ENCODE data around the gene NPAS3.

NPAS3 gene

DNA sequence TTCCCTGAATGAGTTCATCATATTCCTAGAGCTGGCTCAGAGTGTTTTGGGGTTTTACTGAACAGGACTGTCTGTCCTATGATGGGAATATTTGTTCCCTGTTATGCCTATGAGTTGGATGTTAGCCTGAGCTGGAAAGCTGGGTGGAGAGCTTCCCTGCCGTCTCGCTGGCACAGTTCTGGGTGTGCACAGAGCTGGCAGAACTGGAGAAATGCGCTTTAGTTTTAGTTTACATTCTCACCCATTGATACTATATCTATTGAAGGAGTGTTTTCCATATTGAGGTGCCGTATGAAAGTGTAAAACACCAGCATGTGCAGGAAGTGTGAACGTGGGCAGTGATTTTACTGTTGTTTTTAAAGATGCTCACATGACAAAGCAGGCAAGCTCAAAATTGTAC, 549.9 kb downstream of the NPAS3 start:
- DNase-seq: no peak

DNA sequence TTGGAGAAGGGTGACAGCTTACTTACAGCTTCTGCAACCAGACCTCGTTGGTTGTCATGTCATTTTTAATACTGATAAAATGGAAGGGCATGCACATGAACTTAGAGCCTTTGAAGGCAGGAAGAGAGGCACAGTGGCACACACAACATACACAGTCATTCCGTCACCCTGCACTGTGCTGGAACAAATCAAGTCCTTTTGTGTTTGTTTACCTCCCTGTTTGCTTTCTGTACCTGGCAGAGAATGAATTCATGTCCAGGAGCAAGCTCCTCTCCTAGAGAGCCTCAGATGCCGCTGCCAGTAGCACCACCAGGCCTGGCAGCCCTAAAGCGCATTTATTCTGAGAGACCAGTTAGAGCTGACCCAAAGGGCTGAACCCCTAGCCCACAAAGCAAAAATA, 551.9 kb downstream of the NPAS3 start:
- DNase-seq: no peak

DNA sequence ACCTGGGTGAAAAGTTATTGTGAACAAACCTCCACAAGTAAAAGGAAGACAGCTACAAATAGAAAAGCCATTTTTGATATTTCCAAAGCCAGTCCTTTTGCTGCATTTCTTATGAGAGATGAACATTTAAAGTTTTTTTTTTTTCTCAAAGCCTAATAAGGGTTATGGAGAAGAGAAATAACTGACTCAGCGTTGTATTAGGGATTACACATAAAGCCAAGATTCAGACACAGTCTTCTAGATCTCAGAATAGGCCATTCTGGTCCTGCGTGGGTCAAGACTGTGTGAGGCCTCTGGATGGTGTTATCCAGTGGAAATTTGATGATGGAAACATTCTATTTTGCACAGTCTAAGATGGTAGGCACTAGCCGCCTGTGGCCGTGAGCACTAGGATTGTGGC, 552.4 kb downstream of the NPAS3 start:
- no peak for DNase-seq

DNA sequence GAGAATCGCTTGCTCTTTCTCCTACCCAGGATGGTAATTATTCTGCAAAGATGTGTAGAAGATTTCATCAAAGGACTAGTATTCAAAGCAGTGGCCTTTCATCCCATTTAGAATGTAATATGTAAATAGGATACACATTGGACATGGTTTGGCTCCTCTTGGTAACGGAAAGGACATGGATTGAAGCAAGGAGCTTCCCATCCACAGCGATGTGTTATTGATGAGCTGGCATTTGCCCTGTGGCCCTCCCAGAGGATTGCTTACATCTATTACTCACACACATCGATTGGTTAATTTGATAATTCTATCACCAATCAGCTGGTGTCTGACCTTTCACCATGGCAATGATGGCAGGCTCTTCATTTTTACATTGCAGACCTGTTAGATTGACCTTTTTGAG, 553.8 kb downstream of the NPAS3 start:
- DNase-seq: no peak

DNA sequence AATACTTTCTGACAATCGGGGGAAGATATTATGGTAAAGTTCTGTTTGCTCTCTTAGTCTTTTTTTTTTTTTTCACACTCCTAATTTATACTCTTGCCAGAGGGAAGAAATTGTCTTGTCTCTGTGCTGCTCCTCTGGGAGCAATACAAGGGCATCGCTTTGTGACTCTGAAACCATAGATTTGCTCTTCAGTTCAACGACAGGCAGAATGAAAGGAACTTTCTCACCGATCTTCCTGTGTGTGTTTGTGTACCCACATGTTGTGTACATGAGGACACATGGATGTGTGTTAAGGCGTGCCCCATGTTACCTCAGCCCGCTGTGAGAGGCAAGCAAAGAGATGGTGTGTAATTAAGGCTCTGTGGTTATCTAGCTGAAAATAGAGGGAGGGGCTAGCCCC, 554.6 kb downstream of the NPAS3 start:
- DNase-seq: no peak

DNA sequence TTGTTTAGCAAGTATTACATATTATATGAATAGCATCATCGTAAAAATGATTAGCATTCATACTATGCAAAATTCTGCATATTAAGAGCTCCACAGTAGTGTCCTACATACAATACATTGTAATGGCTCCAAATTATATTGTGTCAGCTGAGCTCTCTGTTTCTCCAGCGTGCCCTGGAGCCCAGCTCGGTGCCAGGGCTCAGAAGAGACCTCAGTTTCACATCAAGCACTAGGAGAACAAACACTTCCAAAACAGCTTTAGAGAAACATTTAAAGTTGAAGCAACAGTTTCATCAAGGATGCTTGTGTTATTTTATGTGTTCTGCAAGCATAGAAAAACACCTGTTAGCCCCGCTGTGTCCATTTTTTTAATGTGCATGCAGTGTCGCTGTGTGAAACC, 555.3 kb downstream of the NPAS3 start:
- no peak for DNase-seq

DNA sequence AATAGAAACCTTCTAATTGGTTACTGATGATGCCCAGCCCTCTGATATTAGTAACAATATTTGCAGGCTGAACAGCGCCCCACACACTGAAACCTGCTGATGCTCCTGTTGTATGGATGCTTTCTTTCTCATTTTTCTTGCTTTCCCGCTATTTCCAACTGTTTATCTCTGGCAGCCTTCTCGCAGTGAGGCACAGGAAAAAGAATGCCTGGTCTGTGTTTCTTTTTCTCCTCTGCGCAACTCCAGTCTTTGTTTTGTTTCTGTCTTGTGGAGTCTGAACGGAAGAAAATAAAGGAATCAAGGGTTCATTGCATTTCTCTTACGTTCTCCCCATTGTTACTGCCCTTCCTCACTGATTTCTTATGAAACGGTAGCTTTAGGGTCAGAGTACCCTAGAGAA, 561.0 kb downstream of the NPAS3 start:
- DNase-seq: no peak

DNA sequence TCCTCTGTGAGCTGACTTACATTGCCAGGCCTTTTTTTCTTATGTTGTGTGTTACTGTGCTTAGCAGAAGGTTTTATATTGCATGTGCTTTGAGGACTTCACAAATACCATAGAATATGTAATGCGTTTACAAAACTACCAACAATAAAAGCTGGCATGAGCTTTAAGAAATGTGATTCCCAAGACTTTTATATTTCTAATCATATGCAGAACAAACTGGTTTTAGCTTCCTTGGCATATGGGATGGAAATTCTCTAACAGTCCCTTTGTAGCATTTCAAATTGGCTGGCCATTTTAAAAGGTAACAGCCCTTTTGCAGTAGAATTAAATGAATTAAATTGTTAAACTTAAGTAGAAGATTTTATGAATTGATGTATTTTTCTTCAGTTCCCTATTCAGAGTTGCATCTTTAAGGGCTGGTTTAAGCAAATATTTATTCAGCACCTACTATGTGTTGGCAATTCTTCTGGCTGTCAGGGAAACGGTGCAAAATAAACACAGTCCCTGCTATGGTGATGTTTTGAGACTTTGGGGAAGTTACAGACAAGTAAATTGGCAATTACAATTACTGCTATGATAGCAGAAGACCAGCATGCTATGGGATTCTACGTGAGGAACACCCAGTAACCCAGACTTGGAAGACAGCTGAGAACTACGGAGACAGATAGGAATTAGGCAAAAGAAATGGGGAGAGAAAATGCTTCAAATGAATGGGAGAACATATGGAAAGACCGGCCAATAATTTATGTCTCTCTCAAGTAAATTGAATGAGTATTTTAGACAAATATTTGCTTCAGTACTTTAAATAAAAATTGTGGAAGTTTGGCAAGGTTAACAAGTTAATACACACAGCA, 565.8 kb downstream of the NPAS3 start:
- no peak for DNase-seq

DNA sequence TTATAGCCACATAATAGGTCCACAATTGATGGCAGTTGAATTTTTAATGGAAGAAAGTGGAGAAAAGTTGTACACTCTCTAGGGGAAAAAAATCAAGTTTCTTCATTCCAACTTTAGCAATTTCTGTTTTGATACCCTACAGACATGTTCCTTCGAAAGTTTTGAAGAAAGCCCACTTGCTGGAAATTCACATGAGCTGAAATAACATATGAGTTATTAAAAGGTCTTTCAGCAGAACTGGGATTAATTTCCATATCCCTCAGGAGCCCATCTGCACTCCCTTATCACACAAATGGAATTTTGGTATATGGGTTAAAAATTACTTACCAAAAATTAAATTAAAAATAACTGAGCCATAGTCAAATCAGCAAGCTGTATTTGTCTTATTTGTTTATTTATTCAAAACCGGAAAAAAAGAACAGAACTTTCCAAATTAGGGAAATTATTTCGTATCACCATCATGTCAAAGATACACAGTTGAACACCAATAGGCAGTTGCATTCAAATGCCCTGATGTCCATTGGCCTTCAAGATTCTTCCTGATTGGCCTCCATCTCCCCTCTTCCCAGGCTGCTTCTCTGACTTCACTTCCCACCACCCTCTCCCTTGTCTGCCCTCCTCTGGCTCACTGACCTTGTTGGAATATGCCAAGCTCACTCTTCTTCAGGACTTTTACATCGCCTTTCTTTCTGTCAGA, 566.7 kb downstream of the NPAS3 start:
- no peak for DNase-seq

DNA sequence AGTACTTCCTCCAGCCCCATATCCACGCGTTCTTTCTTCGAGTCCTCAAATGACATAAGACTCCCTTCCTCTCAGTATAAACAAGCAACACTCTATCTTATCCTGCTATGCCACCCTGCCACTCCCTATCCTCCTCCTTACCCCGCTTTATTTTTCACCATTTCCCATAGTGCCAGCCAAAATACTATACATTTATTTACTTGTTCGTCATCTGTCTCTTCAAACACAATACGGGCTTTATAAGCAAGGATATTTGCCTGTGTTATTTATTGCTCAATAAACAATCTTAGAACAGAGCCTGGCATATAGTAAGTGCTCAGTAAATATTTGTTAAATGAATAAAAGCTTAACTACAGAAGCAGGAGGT, 567.3 kb downstream of the NPAS3 start:
- DNase-seq: no peak

DNA sequence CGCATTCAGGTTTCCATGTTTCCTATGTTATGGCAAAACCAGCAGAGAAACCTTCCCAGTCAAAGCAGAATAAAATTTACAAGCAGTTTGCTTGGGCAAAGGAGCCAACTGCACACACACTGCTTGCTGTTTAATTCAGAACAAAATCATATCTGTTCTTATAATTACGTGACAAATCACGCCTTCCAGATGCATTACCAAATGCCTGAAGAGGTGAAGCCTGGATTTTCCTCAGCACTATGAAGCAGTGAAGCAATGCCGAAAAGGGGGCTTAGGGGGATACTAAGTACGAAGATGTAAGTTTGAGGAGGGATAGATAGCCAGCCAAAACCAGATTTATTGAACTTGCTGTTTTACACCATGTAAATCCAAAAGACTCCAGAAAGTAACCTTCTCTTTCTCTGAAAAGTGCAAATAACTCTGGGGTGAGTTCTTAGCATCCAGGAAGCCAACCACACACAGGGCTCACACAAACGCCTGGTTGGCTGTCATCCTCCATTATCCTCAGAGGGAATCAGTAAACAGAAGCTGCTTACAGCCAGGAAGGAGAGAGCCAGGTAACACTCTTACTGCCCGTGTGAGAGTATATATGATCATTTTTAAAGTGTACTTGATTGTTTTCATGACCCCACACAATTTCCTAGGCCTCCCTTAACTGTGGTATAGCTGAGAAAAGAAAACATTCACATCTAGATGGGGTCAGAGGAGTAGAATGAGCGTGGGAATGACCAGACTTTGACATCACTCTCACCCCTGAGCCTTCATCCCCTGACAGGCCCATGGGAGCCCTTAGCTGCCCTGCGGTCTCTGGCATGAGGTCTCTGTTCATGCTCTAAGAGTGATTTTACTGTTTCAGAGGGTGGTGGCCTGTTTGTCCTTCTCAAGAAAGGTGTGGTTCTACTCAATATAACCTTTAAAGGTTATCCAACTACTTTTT, 569.7 kb downstream of the NPAS3 start:
- DNase-seq: no peak

DNA sequence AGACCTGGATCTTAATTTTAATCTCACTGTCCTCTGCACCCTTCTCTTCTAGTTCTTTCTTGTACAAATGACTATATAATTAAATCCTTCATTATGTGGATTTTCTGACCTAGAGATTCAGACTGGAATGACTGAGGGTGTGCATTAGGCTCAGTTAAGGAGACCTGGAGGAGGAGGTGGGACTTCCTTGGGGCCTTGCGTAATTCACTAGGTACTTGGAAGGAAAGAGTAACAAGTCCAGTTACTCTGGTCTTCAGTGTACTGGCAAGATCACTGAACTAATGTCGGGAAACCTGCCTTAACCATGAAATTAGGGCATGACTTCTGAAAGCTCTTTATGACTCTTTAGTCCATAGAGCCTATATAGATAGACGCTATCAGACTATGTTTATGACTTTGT, 570.8 kb downstream of the NPAS3 start:
- DNase-seq: no peak

DNA sequence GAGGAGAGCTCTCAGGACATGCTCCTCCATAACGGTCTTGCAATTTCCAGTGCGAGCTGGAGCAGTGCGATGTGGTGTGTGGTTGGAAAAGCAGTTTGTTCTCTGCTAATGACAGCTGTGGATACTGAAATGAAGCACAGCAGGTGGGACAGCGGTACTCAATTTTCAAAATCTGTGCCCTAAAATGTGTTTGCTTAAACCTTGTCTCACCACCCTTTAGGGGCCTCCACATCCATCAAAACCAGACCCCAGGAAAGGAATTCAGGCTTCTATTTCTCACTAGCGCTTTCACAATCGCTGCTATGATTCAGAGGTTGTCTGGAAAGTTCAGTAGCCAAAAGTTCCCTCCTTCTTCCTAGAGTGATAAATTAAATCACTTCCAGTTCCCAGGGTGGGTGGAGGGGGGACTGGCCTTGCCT, 571.4 kb downstream of the NPAS3 start:
- DNase-seq: no peak

DNA sequence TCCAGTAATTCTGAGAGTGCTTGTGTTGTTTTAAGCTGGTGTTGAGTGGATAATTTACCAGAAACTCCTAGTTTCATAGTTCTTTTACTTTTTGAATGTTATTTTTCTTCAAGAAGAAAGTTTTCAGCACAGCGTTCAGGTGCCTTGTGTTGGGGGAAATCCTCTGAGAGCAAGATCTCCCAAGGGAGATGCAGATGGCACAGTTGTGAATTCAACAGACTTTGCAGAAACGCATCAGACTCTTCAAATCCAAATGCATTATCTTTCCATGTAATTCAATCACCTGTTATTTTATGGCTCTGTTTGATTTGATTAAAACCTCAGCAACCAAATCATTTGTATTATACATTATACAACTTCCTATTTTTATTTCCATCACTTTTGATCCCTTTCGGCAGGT, 572.3 kb downstream of the NPAS3 start:
- no peak for DNase-seq

DNA sequence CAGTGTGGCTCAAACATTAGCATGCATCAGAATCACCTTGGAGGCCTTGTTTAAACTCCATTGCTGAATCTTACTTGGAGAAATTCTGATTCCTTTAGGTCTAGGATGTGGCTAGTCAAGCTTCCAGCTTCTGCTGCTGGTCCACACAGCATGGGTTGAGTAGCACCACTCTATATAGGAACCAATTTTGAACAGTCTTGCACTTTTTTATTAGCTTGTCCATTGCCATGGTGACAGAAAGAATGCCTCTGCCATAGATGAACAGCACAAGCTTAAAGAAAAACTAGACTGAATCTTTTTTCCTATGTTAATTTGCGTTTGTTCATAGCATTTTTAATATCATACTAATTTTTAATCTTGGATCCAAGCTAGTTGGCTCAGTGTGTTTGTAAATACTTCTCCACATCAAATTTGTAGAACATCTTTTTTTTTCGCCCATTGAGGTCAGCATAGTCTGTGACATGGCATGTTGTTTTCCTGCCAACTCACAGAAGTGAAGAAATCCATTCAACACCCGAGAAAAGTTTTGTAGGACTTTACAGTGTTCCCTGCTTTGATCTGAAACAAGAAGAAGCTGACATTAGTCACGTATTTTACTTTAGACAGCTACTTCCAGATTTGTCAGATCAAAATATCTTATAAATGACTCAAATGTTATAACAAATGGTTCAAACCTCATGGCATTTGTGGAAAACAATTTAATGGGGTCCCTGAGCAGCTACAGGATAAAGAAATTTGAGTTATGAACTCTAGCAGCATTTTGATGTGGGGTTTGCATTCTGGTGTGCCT, 573.4 kb downstream of the NPAS3 start:
- DNase-seq: no peak

DNA sequence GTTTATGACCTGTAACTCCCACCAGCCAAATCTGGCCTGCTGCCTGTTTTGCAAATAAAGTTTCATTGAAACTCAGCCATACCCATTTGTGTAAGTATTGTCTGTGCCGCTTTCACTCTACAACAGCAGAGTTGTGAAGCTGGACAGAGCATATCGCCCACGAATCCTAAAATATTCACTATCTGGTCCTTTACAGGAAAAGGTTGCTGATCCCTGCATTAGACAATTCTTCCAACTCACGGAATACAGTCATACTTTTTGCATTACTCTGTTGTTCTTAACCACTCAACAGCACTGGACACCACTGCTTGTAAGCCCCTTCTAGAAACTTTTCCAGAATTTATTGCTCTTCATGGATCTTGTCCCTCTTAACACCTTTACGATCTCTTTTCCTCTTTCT, 576.8 kb downstream of the NPAS3 start:
- DNase-seq: no peak

DNA sequence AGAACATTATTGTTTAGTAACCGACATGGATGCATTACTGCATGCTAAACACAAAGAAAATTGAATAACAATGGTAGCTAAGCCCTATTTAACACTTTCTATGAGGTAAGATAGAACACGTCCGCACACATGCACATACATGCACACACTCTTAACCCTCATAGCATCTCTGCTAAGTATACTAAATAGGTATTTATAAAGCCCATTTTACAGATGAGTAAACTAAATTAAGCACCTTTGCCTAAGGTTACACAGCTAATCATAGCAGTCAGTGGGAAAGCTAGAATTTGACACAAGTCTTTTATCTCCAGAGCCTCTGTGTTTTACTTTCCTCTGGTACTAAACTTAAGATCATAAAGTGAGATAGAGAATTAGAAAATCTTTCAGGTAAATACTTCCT, 577.2 kb downstream of the NPAS3 start:
- DNase-seq: no peak

DNA sequence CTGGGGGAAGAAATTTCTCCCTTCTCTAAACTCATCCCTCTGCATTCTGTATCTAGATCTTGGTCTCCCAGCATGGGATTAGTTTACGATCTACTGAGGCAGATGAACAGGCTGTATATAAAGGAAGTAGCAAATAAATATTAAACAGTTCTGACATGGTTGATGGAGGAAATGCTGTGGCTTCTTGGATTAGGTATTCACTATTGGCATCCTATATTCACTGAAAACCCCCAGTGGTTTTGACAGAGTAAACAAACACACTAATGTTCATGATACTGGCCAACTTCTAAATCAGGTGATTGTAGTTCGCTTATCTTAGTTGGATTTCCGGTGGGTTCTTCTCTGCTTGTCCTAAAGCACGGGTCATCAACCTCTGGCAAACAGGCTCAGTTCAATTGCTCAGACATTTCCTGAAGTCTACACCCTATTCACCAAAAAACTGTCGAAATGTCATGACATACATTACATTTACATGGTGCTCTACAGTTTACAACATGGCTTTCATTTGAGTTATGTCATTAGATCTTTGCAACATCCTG, 578.3 kb downstream of the NPAS3 start:
- DNase-seq: no peak

DNA sequence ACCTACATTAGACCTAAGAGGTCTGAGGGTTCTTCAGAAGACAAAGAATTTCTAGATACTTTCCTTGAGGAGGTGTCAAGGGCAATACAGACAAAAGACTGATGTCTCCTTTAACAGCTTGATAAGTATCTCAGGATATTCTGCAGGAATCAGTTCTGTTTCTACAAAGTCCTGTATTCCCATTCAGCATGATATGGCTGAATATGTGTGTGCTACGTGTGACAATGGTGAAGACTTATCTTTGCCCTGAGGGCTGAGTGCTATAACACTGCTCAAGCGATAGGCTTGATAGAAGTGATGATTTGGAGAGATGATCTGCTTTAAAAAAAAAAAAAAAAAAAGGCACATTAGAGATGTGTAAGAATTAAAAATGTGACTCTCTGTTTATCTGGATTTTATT, 582.5 kb downstream of the NPAS3 start:
- no peak for DNase-seq

DNA sequence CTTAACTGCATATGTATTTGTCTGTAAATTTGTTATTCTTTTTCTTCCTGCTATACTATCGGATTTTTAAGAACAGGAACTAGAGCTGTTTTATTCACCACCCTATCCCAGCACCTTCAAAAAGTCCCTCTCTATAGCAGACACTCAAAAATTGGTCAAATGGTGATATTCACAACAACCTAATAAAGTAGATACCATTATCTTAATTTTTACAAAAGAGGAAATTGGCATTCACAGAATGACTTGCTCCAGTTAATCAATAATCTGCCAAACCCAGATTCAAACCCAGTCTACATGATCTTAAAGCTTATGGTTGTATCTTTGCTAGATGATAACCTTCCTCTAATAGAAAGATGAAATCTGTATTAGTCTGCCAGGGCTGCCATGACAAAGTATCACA, 585.6 kb downstream of the NPAS3 start:
- DNase-seq: no peak

DNA sequence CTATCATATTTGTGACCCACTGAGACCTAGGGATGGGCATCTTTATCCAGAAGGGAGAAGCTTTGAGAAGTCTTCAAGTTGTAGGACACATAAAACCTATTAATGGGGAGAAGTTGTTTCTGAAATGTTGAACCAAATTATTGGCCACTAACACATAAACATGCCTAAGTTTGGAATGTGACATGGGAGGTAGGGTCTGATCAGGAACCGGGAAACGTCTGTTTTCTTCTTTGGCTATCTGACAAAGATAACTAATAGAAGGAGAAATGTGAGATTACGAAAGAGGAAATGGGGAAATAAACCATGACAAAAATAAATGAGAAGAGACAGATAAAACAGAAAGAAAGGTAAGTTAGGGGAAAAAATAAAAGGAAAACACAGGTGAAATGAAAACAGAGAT, 586.9 kb downstream of the NPAS3 start:
- no peak for DNase-seq

DNA sequence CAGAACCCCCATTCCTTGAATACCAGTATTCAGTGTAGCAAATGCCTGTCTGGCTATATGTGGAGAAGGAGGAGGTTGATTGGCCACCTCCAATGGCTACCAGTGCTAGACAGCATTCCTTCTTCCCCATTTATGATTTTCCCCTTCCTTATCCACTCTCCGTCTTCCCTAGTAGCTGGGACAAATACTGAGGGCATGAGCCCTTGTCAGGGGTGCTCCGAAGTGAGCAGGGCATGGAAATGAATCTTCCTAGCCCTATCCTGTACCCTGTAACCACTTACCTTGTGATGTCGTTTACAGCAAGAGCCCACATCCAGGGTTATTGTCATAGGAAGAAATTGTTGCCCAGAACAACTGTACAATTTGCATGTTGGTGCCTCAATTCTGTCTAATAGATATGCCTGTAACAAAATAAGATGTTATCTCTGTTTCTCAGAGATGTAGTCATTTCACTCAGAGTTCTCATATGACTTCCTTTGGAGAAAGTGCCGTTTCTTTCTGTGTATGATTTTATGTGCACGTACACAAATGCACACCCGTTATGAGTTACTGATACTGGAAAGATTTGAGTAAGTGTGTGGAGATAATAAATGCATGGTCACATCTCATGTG, 588.5 kb downstream of the NPAS3 start:
- no peak for DNase-seq

All from stimulated activated naive CD4-positive, alpha-beta T cell treated with Interleukin-2 at 50 U/mL for 16 hours (primary cell).